Measurements from ENCODE around the gene ZNF10.

DNA sequence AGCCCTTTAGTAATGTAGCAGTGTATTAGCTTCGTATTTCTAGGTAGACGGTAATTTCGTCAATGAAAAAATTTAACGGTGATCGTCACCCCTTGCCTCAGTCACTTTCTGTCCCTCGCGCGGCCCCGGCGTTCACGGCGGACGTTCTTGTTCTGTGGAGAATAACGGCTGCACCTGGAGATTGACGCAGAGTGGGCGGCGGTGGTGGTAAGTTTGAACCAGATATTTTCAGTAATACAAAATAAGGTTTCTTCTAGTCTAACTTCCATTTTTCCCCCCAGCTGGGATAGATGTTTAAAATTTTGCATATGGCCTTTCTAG is 341 bp downstream of the ZNF10 start:
- no peak for TF ChIP-seq GATA3 (IDR thresholded peaks at IDR 0.05; ENCODE audit: low read depth, low read length)
- no peak for TF ChIP-seq GATA2 (IDR thresholded peaks at IDR 0.05; ENCODE audit: low read depth, low read length)
